ENCODE measurements around the gene DLGAP1. TPM values are rescaled to one million over a fixed set of nuclear protein-coding genes. Genes with fewer than 3 reads are reported as not detected.

DLGAP1 gene
- total RNA-seq, 1 experiment from 2014 or later = 23.0 TPM

GRCh38 chr18:4146797-4147196 is 308.3 kb downstream of the DLGAP1 start:
- TF ChIP-seq AR (CRISPR knock-in tag; IDR thresholded peaks at IDR 0.05) = no peak
- no peak for TF ChIP-seq JAZF1 (CRISPR knock-in tag; IDR thresholded peaks at IDR 0.05)
- no peak for TF ChIP-seq ZNF532 (CRISPR knock-in tag; IDR thresholded peaks at IDR 0.05; ENCODE audit: borderline replicate concordance)
- TF ChIP-seq MYBL2 (CRISPR knock-in tag; IDR thresholded peaks at IDR 0.05) = no peak
- TF ChIP-seq SMAD3 (CRISPR knock-in tag; IDR thresholded peaks at IDR 0.05; ENCODE audit: borderline replicate concordance) = no peak
- TF ChIP-seq ZNF281 (CRISPR knock-in tag; IDR thresholded peaks at IDR 0.05) = no peak
- TF ChIP-seq TCF7 (CRISPR knock-in tag; IDR thresholded peaks at IDR 0.05; ENCODE audit: low read depth) = no peak
- TF ChIP-seq E2F5 (CRISPR knock-in tag; IDR thresholded peaks at IDR 0.05) = no peak
- CTCF ChIA-PET = interaction anchor here (1.0 kb wide), 1 partner anchor 40 kb away, joined by 4 read pairs; no protein-coding TSS in a partner anchor
- DNase-seq (ENCODE audit: low spot score) (no peak), ATAC-seq (no peak)
- Mint-ChIP-seq H3K36me3 (peaks cover 5% of the 10 kb centered on the region), H3K4me3 (no peak overlapping the region), H3K27me3 (ENCODE audit: low read depth) (no peaks in the 10 kb centered on the region), H3K27ac (no peak overlapping the region), H3K4me1 (peaks cover 41% of the 10 kb centered on the region), H3K9me3 (peaks cover 6% of the 10 kb centered on the region)
- POLR2A ChIA-PET = no interaction called here

GRCh38 chr18:4144201-4144600 is 310.9 kb downstream of the DLGAP1 start:
- CTCF ChIA-PET = interaction anchor here (1.4 kb wide), 1 partner anchor 38 kb away, joined by 3 read pairs; no protein-coding TSS in a partner anchor
- peaks cover 9% of the 10 kb centered on the region for H3K36me3 Mint-ChIP-seq
- no peaks in the 10 kb centered on the region for H3K27me3 Mint-ChIP-seq (ENCODE audit: low read depth)
- POLR2A ChIA-PET = no interaction called here
- ATAC-seq (peak; percentile 98), DNase-seq (ENCODE audit: low spot score) (peak; percentile 38)
- no peak overlapping the region for H3K4me3 Mint-ChIP-seq
- H3K4me1 Mint-ChIP-seq = peaks cover 36% of the 10 kb centered on the region
- peak overlapping the region; percentile 53 for H3K27ac Mint-ChIP-seq
- H3K9me3 Mint-ChIP-seq = peaks cover 10% of the 10 kb centered on the region
- TF ChIP-seq NFE2L1 (CRISPR knock-in tag; IDR thresholded peaks at IDR 0.05) (no peak), HMGA2 (CRISPR knock-in tag; IDR thresholded peaks at IDR 0.05) (no peak), TEAD1 (CRISPR knock-in tag; IDR thresholded peaks at IDR 0.05) (peak; percentile 42; the same call in 1 of the 2 replicates), MAX (CRISPR knock-in tag; IDR thresholded peaks at IDR 0.05) (0 out of 2 replicates have a peak, but pooled peaks have one; percentile 26), USF2 (CRISPR knock-in tag; IDR thresholded peaks at IDR 0.05) (no peak), AFF4 (CRISPR knock-in tag; IDR thresholded peaks at IDR 0.05; ENCODE audit: borderline replicate concordance) (no peak), SMAD4 (CRISPR knock-in tag; IDR thresholded peaks at IDR 0.05) (0 out of 2 replicates have a peak, but pooled peaks have one; percentile 27)

Measured in WTC11 (cell line).